ENCODE data around the gene CDH4. TPM values are rescaled to one million over a fixed set of nuclear protein-coding genes. Genes with fewer than 3 reads are reported as not detected.

Gene CDH4
- total RNA-seq, 6 experiments from 2014 or later = 5.8 to 12.8 (median 10.9) TPM

DNA sequence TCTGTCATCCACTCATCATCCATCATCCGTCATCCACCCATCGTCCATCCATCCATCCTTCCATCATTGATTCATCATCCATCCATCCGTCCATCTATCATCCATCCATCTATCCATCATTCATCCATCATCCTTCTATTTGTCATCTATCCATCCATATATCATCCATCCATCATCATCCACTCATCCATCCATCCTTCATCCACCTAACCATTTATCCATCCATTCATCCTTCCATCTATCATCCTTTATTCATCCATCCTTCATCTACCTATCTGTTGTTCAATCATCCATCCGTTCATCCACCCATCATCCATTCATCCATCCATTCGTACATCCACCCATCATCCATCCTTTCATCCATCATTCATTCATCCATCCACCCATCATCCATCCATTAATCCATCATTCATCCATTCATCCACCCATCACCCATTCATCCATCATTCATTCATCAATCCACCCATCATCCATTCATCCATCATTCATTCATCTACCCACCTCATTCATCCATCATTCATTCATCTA is 266.4 kb downstream of the CDH4 start:
- Mint-ChIP-seq H3K27ac (no peak overlapping the region), H3K27me3 (ENCODE audit: insufficient read depth) (peaks cover 7% of the 10 kb centered on the region; the same call in 1 of the 2 replicates), H3K36me3 (ENCODE audit: low read depth) (peaks cover 7% of the 10 kb centered on the region), H3K4me3 (no peak overlapping the region), H3K9me3 (peaks cover 9% of the 10 kb centered on the region; the same call in 1 of the 2 replicates), H3K4me1 (ENCODE audit: low read depth) (peaks cover 27% of the 10 kb centered on the region)
- DNase-seq = no peak
- TF ChIP-seq, protein P1, sequence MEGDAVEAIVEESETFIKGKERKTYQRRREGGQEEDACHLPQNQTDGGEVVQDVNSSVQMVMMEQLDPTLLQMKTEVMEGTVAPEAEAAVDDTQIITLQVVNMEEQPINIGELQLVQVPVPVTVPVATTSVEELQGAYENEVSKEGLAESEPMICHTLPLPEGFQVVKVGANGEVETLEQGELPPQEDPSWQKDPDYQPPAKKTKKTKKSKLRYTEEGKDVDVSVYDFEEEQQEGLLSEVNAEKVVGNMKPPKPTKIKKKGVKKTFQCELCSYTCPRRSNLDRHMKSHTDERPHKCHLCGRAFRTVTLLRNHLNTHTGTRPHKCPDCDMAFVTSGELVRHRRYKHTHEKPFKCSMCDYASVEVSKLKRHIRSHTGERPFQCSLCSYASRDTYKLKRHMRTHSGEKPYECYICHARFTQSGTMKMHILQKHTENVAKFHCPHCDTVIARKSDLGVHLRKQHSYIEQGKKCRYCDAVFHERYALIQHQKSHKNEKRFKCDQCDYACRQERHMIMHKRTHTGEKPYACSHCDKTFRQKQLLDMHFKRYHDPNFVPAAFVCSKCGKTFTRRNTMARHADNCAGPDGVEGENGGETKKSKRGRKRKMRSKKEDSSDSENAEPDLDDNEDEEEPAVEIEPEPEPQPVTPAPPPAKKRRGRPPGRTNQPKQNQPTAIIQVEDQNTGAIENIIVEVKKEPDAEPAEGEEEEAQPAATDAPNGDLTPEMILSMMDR (IDR thresholded peaks at IDR 0.05) = no peak

DNA sequence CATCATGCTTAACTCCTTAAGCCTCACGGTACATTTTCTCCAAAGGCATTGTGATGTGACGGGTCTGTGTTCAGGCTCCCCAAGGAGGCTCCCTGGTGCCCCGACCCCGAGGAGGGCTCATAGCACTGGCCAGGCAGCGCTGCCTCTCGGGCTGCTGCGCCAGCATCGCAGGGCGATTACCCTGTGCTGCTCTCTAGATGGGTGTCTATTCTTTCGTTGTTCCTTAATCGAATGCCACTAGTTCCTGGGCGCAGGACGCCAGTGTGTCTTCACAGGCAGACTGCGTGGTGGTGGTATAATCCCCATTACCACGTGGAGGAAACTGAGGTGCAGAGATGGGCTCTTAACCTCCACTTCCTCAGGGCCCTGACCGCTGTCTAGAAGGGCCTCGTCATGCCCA is 267.4 kb downstream of the CDH4 start:
- Mint-ChIP-seq H3K27ac (no peak overlapping the region), H3K4me1 (ENCODE audit: low read depth) (peaks cover 27% of the 10 kb centered on the region), H3K36me3 (ENCODE audit: low read depth) (peaks cover 7% of the 10 kb centered on the region), H3K27me3 (ENCODE audit: insufficient read depth) (peaks cover 7% of the 10 kb centered on the region; the same call in 1 of the 2 replicates), H3K4me3 (no peak overlapping the region), H3K9me3 (peaks cover 9% of the 10 kb centered on the region; the same call in 1 of the 2 replicates)
- DNase-seq = no peak
- TF ChIP-seq, protein P1 (IDR thresholded peaks at IDR 0.05) = no peak

DNA sequence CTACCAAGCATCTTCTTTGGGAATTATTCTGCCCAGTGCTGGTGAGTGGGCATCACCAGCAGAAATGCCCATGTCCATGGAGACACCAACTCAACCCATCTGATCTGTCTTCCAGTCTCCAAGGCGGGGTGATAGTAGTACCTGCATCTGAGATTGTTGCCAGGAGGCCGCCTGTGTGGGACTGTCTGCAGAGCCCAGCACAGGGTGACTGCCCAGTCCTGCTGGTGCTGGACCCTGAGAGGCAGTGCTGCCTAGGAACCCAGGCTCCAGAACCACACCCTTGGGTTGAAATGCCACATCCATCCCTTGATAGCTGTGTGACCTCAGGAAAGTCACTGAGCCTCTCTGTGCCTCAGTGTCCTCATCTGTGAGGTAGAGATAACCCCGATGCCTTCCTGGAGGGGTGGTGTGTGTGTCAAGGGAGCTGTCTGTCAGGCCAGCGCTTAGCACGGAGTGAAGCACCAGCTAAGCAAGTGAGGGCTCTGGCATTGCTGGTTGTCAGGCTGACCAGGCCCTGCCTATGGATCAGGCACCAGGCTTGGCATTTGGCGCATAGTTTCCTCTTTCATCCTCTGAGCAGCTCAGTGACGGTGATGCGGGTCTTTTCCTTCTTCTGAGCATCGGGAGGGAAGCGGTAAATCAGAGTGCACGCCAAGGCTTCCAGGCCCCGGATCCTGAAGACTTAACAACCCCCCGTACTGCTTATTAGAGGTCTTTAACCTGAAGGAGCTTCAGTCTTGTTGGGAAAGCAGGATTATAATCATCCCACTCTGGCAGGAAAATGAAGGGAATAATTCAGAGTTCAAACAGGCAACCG is 268.2 kb downstream of the CDH4 start:
- H3K27ac Mint-ChIP-seq = no peak overlapping the region

DNA sequence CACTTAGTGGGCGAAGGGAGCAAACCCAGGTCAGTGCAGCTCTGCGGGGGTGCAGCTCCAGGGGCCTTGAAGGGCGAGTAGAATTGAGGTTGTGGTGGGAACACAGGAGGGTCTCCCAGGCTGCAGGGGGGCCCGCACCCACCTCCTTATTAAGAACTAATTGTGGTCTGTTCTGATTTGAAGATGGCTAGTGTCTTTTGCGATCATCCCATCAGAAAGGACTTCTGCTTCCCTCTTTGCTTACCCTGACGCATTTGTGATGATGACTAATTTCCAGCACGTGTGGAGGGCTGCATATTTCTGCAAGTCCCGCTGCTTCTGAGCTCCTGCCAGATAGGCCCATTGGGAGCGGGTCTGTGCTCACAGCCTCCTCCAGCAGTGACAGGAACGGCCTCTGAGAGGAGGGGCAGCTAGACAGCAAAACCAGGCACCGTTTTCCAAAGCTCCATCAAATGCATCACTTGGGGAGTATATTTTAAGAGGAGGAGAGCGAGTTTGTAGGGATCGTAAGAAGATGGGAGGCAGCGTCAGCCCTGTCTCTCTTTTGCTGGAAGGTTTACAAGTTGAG is 268.9 kb downstream of the CDH4 start:
- TF ChIP-seq, protein P1 (IDR thresholded peaks at IDR 0.05) = no peak
- Mint-ChIP-seq H3K4me1 (ENCODE audit: low read depth) (peaks cover 26% of the 10 kb centered on the region), H3K4me3 (no peak overlapping the region), H3K9me3 (peaks cover 9% of the 10 kb centered on the region; the same call in 1 of the 2 replicates), H3K27me3 (ENCODE audit: insufficient read depth) (peaks cover 5% of the 10 kb centered on the region; the same call in 1 of the 2 replicates), H3K27ac (no peak overlapping the region; the same call in 1 of the 2 replicates), H3K36me3 (ENCODE audit: low read depth) (peaks cover 7% of the 10 kb centered on the region)
- peak; percentile 48 for DNase-seq

More for the DNA sequence above, 268.2 kb downstream of the CDH4 start:
- Mint-ChIP-seq H3K4me3 (no peak overlapping the region), H3K9me3 (peaks cover 9% of the 10 kb centered on the region; the same call in 1 of the 2 replicates), H3K4me1 (ENCODE audit: low read depth) (peaks cover 27% of the 10 kb centered on the region), H3K36me3 (ENCODE audit: low read depth) (peaks cover 7% of the 10 kb centered on the region), H3K27me3 (ENCODE audit: insufficient read depth) (peaks cover 7% of the 10 kb centered on the region; the same call in 1 of the 2 replicates)
- DNase-seq = no peak
- TF ChIP-seq, protein P1 (IDR thresholded peaks at IDR 0.05) = no peak

DNA sequence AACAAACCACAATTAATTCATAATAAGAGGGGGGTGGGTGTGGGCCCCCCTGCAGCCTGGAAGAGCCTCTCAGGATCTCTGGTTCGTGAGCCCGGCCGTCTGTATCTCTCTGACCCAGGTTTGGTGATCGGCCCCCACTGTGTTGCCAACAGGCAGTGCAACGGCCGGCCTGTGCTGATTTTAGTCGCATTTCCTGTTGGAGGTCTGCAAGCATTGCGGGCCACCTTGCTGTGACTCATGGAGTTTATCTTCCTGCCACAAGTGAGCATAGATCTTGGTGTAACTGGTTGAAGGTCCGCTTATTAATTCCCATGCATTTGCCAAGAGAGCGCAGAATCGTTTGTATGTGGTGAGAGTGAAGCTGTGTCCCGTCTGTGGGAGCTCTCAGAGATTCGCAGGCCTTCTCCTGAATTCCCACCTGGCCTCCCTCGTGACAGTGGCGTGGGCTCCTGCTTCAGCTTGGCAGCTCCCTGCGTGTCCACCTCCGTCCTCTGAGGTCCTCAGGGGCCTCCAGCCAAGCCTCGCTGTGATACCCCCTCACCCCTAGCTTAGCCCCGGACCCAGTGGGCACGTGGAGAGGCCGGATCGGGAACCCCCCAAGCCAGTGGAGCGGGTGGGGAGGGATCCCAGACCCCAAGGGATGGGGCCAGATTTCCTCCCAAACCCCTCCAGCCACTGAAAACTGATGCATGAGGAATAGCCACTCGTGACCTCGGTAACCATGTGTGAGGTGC is 269.8 kb downstream of the CDH4 start:
- peaks cover 2% of the 10 kb centered on the region; the same call in 1 of the 2 replicates for H3K27me3 Mint-ChIP-seq (ENCODE audit: insufficient read depth)
- no peak for DNase-seq
- TF ChIP-seq, protein P1 (IDR thresholded peaks at IDR 0.05) = no peak
- peaks cover 18% of the 10 kb centered on the region for H3K4me1 Mint-ChIP-seq (ENCODE audit: low read depth)
- peaks cover 9% of the 10 kb centered on the region; the same call in 1 of the 2 replicates for H3K9me3 Mint-ChIP-seq
- no peak overlapping the region for H3K4me3 Mint-ChIP-seq
- H3K27ac Mint-ChIP-seq = no peak overlapping the region
- H3K36me3 Mint-ChIP-seq (ENCODE audit: low read depth) = peaks cover 7% of the 10 kb centered on the region
